ENCODE measurements around the gene SP100.

Gene SP100

DNA sequence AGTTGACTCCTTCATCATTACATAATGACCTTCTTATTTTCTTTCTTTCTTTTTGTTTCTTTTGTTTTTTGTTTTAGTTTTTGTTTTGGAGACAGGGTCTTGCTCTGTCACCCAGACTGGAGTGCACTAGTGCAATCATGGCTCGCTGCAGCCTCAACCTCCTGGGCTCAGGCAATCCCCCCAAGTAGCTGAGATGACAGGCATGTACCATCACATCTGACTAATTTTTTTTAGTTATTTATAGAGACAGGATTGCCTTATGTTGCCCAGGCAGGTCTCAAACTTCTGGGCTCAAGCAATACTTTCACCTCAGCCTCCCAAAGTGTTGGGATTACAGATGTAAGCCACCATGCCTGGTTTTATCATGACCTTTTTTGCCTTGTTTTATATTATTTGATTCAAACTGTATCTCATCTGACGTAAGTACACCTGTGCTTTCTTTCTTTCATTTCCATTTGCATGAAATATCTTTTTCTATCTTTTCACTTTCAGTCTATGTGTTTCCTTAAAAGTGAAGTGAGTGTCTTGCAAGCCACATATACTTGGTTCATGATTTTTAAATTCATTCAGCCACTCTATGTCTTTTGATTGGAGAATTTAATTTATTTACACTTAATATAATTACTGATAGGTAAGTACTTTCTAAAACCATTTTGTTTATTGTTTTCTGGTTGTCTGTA is 39.1 kb downstream of the SP100 start:
- H3K36me3 ChIP-seq: peaks cover 59 to 86% (median 85%) of the 10 kb centered on the region in 3 donors
- no peak for DNase-seq
- TF ChIP-seq, protein P1, sequence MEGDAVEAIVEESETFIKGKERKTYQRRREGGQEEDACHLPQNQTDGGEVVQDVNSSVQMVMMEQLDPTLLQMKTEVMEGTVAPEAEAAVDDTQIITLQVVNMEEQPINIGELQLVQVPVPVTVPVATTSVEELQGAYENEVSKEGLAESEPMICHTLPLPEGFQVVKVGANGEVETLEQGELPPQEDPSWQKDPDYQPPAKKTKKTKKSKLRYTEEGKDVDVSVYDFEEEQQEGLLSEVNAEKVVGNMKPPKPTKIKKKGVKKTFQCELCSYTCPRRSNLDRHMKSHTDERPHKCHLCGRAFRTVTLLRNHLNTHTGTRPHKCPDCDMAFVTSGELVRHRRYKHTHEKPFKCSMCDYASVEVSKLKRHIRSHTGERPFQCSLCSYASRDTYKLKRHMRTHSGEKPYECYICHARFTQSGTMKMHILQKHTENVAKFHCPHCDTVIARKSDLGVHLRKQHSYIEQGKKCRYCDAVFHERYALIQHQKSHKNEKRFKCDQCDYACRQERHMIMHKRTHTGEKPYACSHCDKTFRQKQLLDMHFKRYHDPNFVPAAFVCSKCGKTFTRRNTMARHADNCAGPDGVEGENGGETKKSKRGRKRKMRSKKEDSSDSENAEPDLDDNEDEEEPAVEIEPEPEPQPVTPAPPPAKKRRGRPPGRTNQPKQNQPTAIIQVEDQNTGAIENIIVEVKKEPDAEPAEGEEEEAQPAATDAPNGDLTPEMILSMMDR (IDR thresholded peaks at IDR 0.05): no peak
- no peak overlapping the region for H3K27ac ChIP-seq
- no peaks in the 10 kb centered on the region for H3K9me3 ChIP-seq
- H3K4me1 ChIP-seq: no peaks in the 10 kb centered on the region
- intact Hi-C loops (cut with DNase I; ENCODE audit: low total_unique reads): no loop called here
- H3K4me3 ChIP-seq: no peak overlapping the region
- H3K27me3 ChIP-seq: no peaks in the 10 kb centered on the region

DNA sequence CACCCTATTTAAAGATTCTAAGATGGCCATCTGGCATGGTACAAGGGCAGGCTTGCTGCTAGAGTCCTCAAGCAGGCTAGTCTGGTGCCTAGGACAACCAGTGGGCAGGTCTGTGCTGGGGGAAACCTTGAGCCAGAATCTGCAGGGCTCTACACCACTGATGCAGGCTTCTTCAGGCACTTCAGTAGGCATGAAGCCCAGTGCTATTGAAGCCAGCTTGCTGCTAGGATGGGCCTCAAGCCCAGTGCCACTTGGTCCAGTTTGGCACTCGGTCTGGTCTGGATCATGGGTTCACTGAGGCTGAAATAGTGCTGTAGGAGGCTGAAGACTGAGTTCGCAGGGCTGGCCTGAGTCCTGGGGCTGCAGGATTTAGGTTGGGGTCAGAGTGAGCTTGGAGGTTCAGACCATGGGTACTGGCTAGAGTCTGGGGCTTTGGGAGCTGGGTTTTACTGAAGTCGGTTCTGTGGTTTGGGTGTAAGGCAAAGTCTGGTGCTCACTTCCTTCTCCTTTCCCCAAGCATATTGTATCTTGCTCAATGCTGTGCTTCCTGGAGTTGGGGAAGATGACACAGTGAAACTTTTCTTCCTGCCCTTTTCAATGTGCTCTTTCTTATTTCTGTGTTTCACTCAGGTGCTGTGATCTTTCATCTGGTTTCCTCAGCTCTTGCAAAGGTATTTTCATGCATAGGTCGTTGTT is 41.2 kb downstream of the SP100 start:
- TF ChIP-seq, protein P1 (IDR thresholded peaks at IDR 0.05): no peak
- H3K9me3 ChIP-seq: no peaks in the 10 kb centered on the region
- H3K4me3 ChIP-seq: no peak overlapping the region
- peaks cover 70 to 78% (median 78%) of the 10 kb centered on the region in 3 donors for H3K36me3 ChIP-seq
- DNase-seq: no peak
- no peaks in the 10 kb centered on the region for H3K4me1 ChIP-seq
- intact Hi-C loops (cut with DNase I; ENCODE audit: low total_unique reads): no loop called here
- no peak overlapping the region for H3K27ac ChIP-seq
- H3K27me3 ChIP-seq: no peaks in the 10 kb centered on the region

DNA sequence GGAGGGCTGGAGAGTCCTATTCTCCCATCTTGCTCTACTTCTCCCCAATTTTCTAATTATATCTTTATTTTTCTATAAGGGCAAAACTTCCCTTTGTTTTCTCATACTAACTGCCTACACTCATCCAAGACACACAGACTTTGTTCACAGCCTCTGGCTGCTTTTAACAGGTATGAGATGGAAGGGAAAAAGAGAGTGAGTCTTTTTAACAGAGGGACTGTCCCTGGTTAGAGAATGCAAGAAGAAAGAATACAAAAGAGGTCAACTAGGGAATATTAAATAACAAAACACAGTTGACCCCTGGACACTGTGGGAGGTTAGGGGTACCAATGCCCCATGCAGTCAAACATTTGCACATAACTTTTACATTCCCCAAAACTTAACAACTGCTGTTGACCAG is 41.8 kb downstream of the SP100 start:
- intact Hi-C loops (cut with DNase I; ENCODE audit: low total_unique reads): no loop called here
- Histone ChIP-seq H3K9me3 (no peaks in the 10 kb centered on the region), H3K27me3 (no peaks in the 10 kb centered on the region), H3K27ac (no peak overlapping the region), H3K36me3 (peaks cover 75 to 80% (median 79%) of the 10 kb centered on the region in 3 donors), H3K4me1 (no peaks in the 10 kb centered on the region), H3K4me3 (no peak overlapping the region)
- TF ChIP-seq, protein P1 (IDR thresholded peaks at IDR 0.05): no peak
- no peak for DNase-seq

DNA sequence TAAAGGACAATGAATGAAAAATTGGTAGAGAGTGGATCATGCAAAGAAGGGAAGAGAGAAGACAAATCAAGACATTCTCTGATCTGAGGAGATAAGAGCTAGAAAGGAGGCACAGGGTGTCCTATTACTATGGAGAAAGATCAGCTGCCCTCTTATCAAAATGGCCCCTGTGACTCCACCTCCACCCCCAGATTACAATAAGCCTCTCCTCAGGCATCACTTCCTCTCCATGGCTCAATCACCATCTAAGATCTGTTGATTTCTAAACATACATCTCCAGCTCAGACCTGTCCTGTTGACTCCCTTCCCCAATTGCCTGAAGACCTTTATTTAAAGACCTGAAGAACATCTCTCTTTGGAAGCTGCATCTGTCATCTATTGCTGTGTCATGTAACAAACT is 43.2 kb downstream of the SP100 start:
- Histone ChIP-seq H3K4me3 (no peak overlapping the region), H3K9me3 (no peaks in the 10 kb centered on the region), H3K27ac (no peak overlapping the region), H3K36me3 (peaks cover 84 to 86% (median 85%) of the 10 kb centered on the region in 3 donors), H3K27me3 (no peaks in the 10 kb centered on the region), H3K4me1 (no peaks in the 10 kb centered on the region)
- intact Hi-C loops (cut with DNase I; ENCODE audit: low total_unique reads): no loop called here
- TF ChIP-seq, protein P1 (IDR thresholded peaks at IDR 0.05): no peak
- no peak for DNase-seq

DNA sequence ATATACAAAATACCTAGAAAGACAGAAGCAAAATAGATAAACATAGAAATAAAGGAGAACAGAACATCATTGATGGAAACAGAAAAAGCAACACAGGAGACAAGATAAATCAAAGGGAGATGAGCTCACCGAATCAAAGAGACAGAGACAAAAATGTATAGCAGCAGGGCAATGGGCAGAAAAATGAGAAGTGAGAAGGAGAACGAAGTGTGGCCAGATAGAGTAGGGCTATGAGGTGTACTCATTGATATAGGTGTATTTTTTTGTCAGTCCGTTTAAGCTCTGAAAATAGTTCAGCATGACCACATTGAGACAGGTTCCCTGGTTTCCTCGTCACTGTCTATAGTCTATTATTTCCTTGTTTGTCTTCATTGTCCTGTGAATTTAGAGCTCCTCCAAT is 55.1 kb downstream of the SP100 start:
- Histone ChIP-seq H3K27me3 (no peaks in the 10 kb centered on the region), H3K4me1 (no peaks in the 10 kb centered on the region), H3K27ac (no peak overlapping the region), H3K4me3 (no peak overlapping the region), H3K9me3 (peaks cover 0 to 7% (median 0%) of the 10 kb centered on the region in 3 donors), H3K36me3 (peaks cover 69 to 83% (median 72%) of the 10 kb centered on the region in 3 donors)
- TF ChIP-seq, protein P1 (IDR thresholded peaks at IDR 0.05): no peak
- intact Hi-C loops (cut with DNase I; ENCODE audit: low total_unique reads): no loop called here
- DNase-seq: no peak

Data from tibial artery (tissue), 4 donors.